ENCODE results near the gene ARHGEF10L. TPM values are rescaled to one million over a fixed set of nuclear protein-coding genes. Genes with fewer than 3 reads are reported as not detected.

ARHGEF10L gene
- total RNA-seq, 1 donor from 2014 or later, result 27.8 TPM

- H3K4me3 ChIP-seq (ENCODE audit: low read depth, low read length), result no peak overlapping the region
- DNase-seq (ENCODE audit: low read depth), result no peak
- no peak for TF ChIP-seq CTCF (conservative IDR thresholded peaks at IDR 0.05; ENCODE audit: low read depth, low read length)
Measured at GRCh38 chr1:17690906-17691634, 151.6 kb downstream of the ARHGEF10L start.

- H3K4me3 ChIP-seq (ENCODE audit: low read depth, low read length), result no peak overlapping the region
- DNase-seq (ENCODE audit: low read depth), result no peak
- no peak for TF ChIP-seq CTCF (conservative IDR thresholded peaks at IDR 0.05; ENCODE audit: low read depth, low read length)
Measured at GRCh38 chr1:17692645-17693044, 153.1 kb downstream of the ARHGEF10L start.

- peak; percentile 7 for DNase-seq (ENCODE audit: low read depth)
- TF ChIP-seq CTCF (conservative IDR thresholded peaks at IDR 0.05; ENCODE audit: low read depth, low read length), result peak; percentile 58
- H3K4me3 ChIP-seq (ENCODE audit: low read depth, low read length), result no peak overlapping the region
Measured at GRCh38 chr1:17696417-17697301, 157.2 kb downstream of the ARHGEF10L start.

GRCh38 chr1:17697458-17697857 is 158.0 kb downstream of the ARHGEF10L start:
- no peak overlapping the region for H3K4me3 ChIP-seq (ENCODE audit: low read depth, low read length)
- TF ChIP-seq CTCF (conservative IDR thresholded peaks at IDR 0.05; ENCODE audit: low read depth, low read length), result no peak
- no peak for DNase-seq (ENCODE audit: low read depth)

- no peak overlapping the region for H3K4me3 ChIP-seq (ENCODE audit: low read depth, low read length)
- TF ChIP-seq CTCF (conservative IDR thresholded peaks at IDR 0.05; ENCODE audit: low read depth, low read length), result no peak
- DNase-seq (ENCODE audit: low read depth), result no peak
Measured at GRCh38 chr1:17699581-17699980, 160.1 kb downstream of the ARHGEF10L start.

- no peak for TF ChIP-seq CTCF (conservative IDR thresholded peaks at IDR 0.05; ENCODE audit: low read depth, low read length)
- no peak for DNase-seq (ENCODE audit: low read depth)
- H3K4me3 ChIP-seq (ENCODE audit: low read depth, low read length), result no peak overlapping the region
Measured at GRCh38 chr1:17700945-17701810, 161.7 kb downstream of the ARHGEF10L start.

All from epithelial cell of proximal tubule (primary cell).